Lung (tissue), 12 donors: ENCODE results near the gene CLASP1. TPM values are rescaled to one million over a fixed set of nuclear protein-coding genes. Genes with fewer than 3 reads are reported as not detected.

Experiments
- ATAC-seq: fragments of 200-7000 bp; cut with Tn5 transposase; one replicate; pipeline ENCODE4 v1.9.1; 2020; ENCODE audit warnings: moderate number of reproducible peaks; ENCODE audit not compliant: insufficient read depth, low FRiP score
- DNase-seq, 3 donors: peaks; one replicate each; pipeline ENCODE4 v3.0.0-alpha.2; 2013 to 2017
- H3K27ac ChIP-seq, 2 donors: one replicate each; pipeline ENCODE4 v1.5.1; 2013; ENCODE audit warnings: mild to moderate bottlenecking in 2 of 2, moderate library complexity in 2 of 2, control low read depth in 1 of 2, inconsistent platforms in 1 of 2, low read depth in 1 of 2, low read length in 1 of 2
- H3K27me3 ChIP-seq, 3 donors: one replicate each; pipeline ENCODE4 v1.5.1; 2013; ENCODE audit warnings: low read length in 2 of 3; ENCODE audit not compliant: control insufficient read depth in 3 of 3, insufficient read depth in 3 of 3
- H3K36me3 ChIP-seq, 4 donors: one replicate each; pipeline ENCODE4 v1.5.1; 2013; ENCODE audit warnings: low read length in 4 of 4, mild to moderate bottlenecking in 1 of 4, moderate library complexity in 1 of 4; ENCODE audit not compliant: control insufficient read depth in 4 of 4, insufficient read depth in 4 of 4
- H3K4me1 ChIP-seq, 5 donors: one replicate each; pipeline ENCODE4 v1.5.1; 2013; ENCODE audit warnings: low read length in 5 of 5, mild to moderate bottlenecking in 2 of 5, moderate library complexity in 1 of 5; ENCODE audit not compliant: control insufficient read depth in 5 of 5, insufficient read depth in 5 of 5
- H3K4me3 ChIP-seq: one replicate; pipeline ENCODE4 v1.5.1; 2013; ENCODE audit warnings: mild to moderate bottlenecking, control low read depth, moderate library complexity
- H3K9ac ChIP-seq, 2 donors: one replicate each; pipeline ENCODE4 v1.5.1; 2013; ENCODE audit warnings: low read length in 2 of 2, control low read depth in 1 of 2; ENCODE audit not compliant: insufficient read depth in 1 of 2
- H3K9me3 ChIP-seq, 4 donors: one replicate each; pipeline ENCODE4 v1.5.1; 2013; ENCODE audit warnings: low read length in 3 of 4, mild to moderate bottlenecking in 1 of 4, moderate library complexity in 1 of 4; ENCODE audit not compliant: control insufficient read depth in 4 of 4, insufficient read depth in 3 of 4
- WGBS, 2 donors: extraction: QIAGEN DNeasy Blood & Tissue Kit; methylation state at CpG; one replicate each; pipeline ENCODE4 v1.1.7; 2013; 5-methylcytosine and 5-hydroxymethylcytosine counted together
- polyA plus RNA-seq, 2 donors: library from polyadenylated mRNA; stranded (reverse); fragments of 200-250 nt; gene quantifications; one replicate each; pipeline ENCODE4 v1.2.1, GENCODE V29; 2013
- total RNA-seq, 2 donors: library from RNA; depleted of rRNA in 1 of 2; stranded (reverse); fragments of >200 nt in 1 of 2; gene quantifications; one replicate each; pipeline ENCODE4 v1.2.1, GENCODE V29; 2014 to 2021
- TF ChIP-seq, protein P1 (sequence below): IDR thresholded peaks from 2 replicates; pipeline ENCODE4 v1.5.1; 2012; ENCODE audit warnings: mild to moderate bottlenecking; ENCODE audit errors: control extremely low read depth, extremely low read depth
- donor health status: control.
- donor health status: control.
- donor health status: Bipolar disorder and iron deficiency.
- donor health status: healthy.
- donor health status: DM: yes; HTN: yes; CAD: no.

Gene CLASP1
- total and polyA plus RNA-seq, 4 donors: 7.4 to 128 (median 30.6) TPM

DNA sequence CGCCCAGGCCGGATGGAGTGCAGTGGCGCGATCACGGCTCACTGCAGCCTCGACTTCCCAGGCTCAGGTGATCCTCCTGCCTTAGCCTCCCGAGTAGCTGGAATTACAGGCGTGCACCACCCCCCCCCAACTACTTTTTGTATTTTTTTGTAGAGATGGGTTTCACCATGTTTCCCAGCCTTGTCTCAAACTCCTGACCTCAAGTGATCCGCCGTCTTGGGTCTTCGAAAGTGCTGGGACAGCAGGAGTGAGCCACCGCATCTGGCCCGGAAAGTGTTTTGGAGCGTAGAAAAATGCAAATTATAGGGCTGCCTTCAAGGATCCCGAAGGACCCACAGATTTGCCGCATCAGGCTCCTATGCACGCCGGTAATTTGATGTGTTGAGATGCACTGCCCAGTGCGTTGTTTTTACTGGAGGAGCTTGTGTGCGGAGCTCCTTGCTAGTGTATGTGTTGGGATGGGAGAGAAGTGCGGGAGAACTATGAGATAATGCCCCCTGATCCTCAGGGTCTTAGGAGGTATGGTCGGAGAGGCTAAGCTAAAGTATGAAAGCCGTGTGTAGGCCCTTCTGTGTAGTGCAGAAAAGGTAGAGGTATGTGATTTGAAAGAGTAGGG is 1.2 kb upstream of the CLASP1 start:
- TF ChIP-seq, protein P1, sequence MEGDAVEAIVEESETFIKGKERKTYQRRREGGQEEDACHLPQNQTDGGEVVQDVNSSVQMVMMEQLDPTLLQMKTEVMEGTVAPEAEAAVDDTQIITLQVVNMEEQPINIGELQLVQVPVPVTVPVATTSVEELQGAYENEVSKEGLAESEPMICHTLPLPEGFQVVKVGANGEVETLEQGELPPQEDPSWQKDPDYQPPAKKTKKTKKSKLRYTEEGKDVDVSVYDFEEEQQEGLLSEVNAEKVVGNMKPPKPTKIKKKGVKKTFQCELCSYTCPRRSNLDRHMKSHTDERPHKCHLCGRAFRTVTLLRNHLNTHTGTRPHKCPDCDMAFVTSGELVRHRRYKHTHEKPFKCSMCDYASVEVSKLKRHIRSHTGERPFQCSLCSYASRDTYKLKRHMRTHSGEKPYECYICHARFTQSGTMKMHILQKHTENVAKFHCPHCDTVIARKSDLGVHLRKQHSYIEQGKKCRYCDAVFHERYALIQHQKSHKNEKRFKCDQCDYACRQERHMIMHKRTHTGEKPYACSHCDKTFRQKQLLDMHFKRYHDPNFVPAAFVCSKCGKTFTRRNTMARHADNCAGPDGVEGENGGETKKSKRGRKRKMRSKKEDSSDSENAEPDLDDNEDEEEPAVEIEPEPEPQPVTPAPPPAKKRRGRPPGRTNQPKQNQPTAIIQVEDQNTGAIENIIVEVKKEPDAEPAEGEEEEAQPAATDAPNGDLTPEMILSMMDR: no peak
- Histone ChIP-seq H3K36me3 (no peaks in the 10 kb centered on the region), H3K9ac (peak overlapping the region; percentile 80 to 92), H3K27ac (peak overlapping the region; percentile 96 to 97), H3K27me3 (no peaks in the 10 kb centered on the region), H3K9me3 (no peaks in the 10 kb centered on the region), H3K4me1 (peaks cover 0 to 27% (median 6%) of the 10 kb centered on the region in 5 donors), H3K4me3 (peak overlapping the region; percentile 58)
- no peak for DNase-seq
- WGBS, 2 donors: 0 to 1% methylated on average over 23 of the region's 23 CpGs
- no peak for ATAC-seq

- H3K9ac ChIP-seq: peak overlapping the region; percentile 80 to 92
- ATAC-seq (peak; percentile 98), DNase-seq (peak; percentile 98 to 99 (median 99))
- peak overlapping the region; percentile 58 for H3K4me3 ChIP-seq
- H3K36me3 ChIP-seq: peaks cover 0 to 2% (median 0%) of the 10 kb centered on the region in 4 donors
- H3K9me3 ChIP-seq: no peaks in the 10 kb centered on the region
- TF ChIP-seq, protein P1: no peak
- H3K4me1 ChIP-seq: peaks cover 0 to 27% (median 6%) of the 10 kb centered on the region in 5 donors
- H3K27ac ChIP-seq: peak overlapping the region; percentile 96 to 97
- WGBS, 2 donors: 0 to 1% methylated on average over 45 of the region's 45 CpGs
- H3K27me3 ChIP-seq: no peaks in the 10 kb centered on the region
Measured at GRCh38 chr2:121649596-121650314, 493 bp upstream of the CLASP1 start.

DNA sequence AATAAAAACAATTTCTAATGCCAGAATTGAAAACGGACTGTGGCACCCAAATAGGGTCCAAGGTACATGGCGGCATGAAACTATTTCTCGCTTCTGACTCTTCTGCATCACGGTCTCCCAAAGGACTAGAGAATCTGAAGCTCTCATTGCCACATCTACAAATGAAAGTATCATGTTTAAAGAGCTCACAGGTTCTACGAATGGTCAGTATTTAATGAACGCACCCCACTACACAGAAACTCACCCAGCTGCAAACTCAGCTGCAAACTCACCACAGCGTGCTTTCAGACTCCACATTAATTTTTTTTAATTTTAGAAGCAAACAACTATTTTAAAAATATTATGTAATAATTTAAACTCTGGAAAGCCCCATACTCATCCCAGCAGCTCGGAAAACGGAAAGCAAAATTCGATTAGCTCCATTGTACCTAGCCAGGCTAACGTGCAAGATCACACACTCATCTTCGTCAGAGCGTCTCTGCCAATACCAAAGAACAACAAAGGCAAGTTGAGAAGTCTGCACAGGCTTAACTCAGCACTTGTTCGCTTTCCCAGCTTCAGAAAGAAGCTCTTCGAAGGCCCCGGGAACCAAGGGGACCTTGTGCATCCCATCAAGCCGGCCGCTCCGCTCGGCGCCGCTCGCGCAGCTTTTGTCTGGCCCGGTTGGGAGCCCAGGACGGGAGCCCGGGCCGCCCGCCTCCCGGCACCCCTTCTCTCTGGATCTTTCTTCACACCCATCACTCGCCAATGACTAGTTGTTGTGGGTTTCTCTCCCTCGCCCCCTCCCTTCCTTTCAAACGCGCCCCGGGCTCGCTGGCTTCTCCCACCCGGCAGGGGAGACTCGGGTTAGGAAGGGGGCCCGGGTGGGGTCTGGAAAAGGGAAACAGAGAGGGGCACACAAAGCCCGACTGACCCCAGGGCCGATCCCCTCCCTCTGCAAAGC is 785 bp downstream of the CLASP1 start:
- Histone ChIP-seq H3K4me3 (peak overlapping the region; percentile 83), H3K9me3 (no peaks in the 10 kb centered on the region), H3K9ac (peak overlapping the region; percentile 67 to 97), H3K36me3 (peaks cover 0 to 2% (median 0%) of the 10 kb centered on the region in 4 donors), H3K4me1 (peaks cover 1 to 27% (median 6%) of the 10 kb centered on the region in 5 donors), H3K27me3 (no peaks in the 10 kb centered on the region), H3K27ac (peak overlapping the region; percentile 92 to 96)
- ATAC-seq: peak; percentile 24
- 2 to 3% methylated on average over 41 of the region's 41 CpGs for WGBS, 2 donors
- TF ChIP-seq, protein P1: no peak
- DNase-seq: peak; percentile 60 to 73 (median 62)
